GM23248 (cell line): Measurements from ENCODE around the gene BRD3. TPM values are rescaled to one million over a fixed set of nuclear protein-coding genes. Genes with fewer than 3 reads are reported as not detected.
A peak's percentile ranks its signal among the peaks of the same experiment; 100 is the strongest.

ENCODE experiments used
- DNase-seq: peaks from one replicate; pipeline ENCODE4 v3.0.0-alpha.2; 2015
- H2AFZ ChIP-seq: fragments of 200-600 bp; sonication (generic); 2 replicates; pipeline ENCODE4 v1.6.1; 2016; ENCODE audit warnings: antibody characterized with exemption
- H3F3A ChIP-seq: fragments of 200-600 bp; sonication (generic); 2 replicates; pipeline ENCODE4 v1.6.1; 2016; ENCODE audit warnings: mild to moderate bottlenecking, antibody characterized with exemption, mixed run types; ENCODE audit not compliant: insufficient read depth
- H3K27ac ChIP-seq: fragments of 200-600 bp; sonication (generic); 2 replicates; pipeline ENCODE4 v1.5.1; 2016; ENCODE audit warnings: mild to moderate bottlenecking
- H3K27me3 ChIP-seq: fragments of 200-600 bp; sonication (generic); replicated peaks from 2 replicates; pipeline ENCODE4 v1.6.1; 2016; ENCODE audit warnings: mild to moderate bottlenecking; ENCODE audit not compliant: insufficient read depth
- H3K36me3 ChIP-seq: fragments of 200-600 bp; sonication (generic); 2 replicates; pipeline ENCODE4 v1.6.1; 2016; ENCODE audit warnings: low read depth, mild to moderate bottlenecking
- H3K4me1 ChIP-seq: fragments of 200-600 bp; sonication (generic); 2 replicates; pipeline ENCODE4 v1.6.1; 2016; ENCODE audit warnings: mild to moderate bottlenecking; ENCODE audit not compliant: insufficient read depth
- H3K4me2 ChIP-seq: fragments of 200-600 bp; sonication (generic); one replicate; pipeline ENCODE4 v1.6.1; 2016; ENCODE audit warnings: mild to moderate bottlenecking; ENCODE audit not compliant: unreplicated experiment
- H3K4me3 ChIP-seq: fragments of 200-600 bp; sonication (generic); 2 replicates; pipeline ENCODE4 v1.5.1; 2016; ENCODE audit warnings: mild to moderate bottlenecking
- H3K79me2 ChIP-seq: fragments of 200-600 bp; sonication (generic); 2 replicates; pipeline ENCODE4 v1.6.1; 2016; ENCODE audit warnings: mild to moderate bottlenecking; ENCODE audit not compliant: insufficient read depth
- H3K9ac ChIP-seq: fragments of 200-600 bp; sonication (generic); 2 replicates; pipeline ENCODE4 v1.6.1; 2016; ENCODE audit warnings: mild to moderate bottlenecking
- H3K9me2 ChIP-seq: fragments of 200-600 bp; sonication (generic); 2 replicates; pipeline ENCODE4 v1.6.1; 2016; ENCODE audit warnings: mixed run types, mild to moderate bottlenecking, moderate library complexity; ENCODE audit not compliant: insufficient read depth
- H3K9me3 ChIP-seq: fragments of 200-600 bp; sonication (generic); one replicate; pipeline ENCODE4 v1.6.1; 2017; ENCODE audit warnings: low read depth
- H4K20me1 ChIP-seq: fragments of 200-600 bp; sonication (generic); 2 replicates; pipeline ENCODE4 v1.6.0; 2016; ENCODE audit not compliant: insufficient read depth
- EZH2 ChIP-seq: fragments of 200-600 bp; sonication (generic); IDR thresholded peaks from 2 replicates; pipeline ENCODE4 v1.6.1; 2018; ENCODE audit warnings: antibody characterized with exemption, mild to moderate bottlenecking; ENCODE audit not compliant: insufficient read depth, poor library complexity, severe bottlenecking
- EZH2phosphoT487 ChIP-seq: fragments of 200-600 bp; sonication (generic); IDR thresholded peaks from 2 replicates; pipeline ENCODE4 v1.6.1; 2018; ENCODE audit warnings: antibody characterized with exemption, moderate library complexity, mild to moderate bottlenecking, low read depth; ENCODE audit not compliant: insufficient read depth
- WGBS, 2 experiments: methylation state at CpG; one replicate each; pipeline ENCODE4 v1.1.6; 2015 to 2017; ENCODE audit warnings: low lambda C conversion rate in 2 of 2, low coverage in 1 of 2; ENCODE audit errors: missing lambda C conversion rate in 2 of 2; 5-methylcytosine and 5-hydroxymethylcytosine counted together
- in situ Hi-C: fragments of 300-500 bp; cut with MboI; formaldehyde crosslinking; loops from 2 replicates; pipeline ENCODE4 v1.15.0; 2020
- polyA plus RNA-seq: library from polyadenylated mRNA; unstranded; fragments of >200 nt; fragmentation: Nextera tagmentation; extraction: Ambion mirVana; gene quantifications from 2 replicates; pipeline ENCODE4 v1.2.1, GENCODE V29; 2016
- total RNA-seq: library from RNA; depleted of rRNA; stranded (reverse); fragments of >200 nt; shearing (Covaris generic); gene quantifications from 2 replicates; pipeline ENCODE4 v1.2.3, GENCODE V29; 2014; rRNA removed

The BRD3 gene
- 5.5 and 17.5 TPM in 2 replicates for total RNA-seq
- polyA plus RNA-seq: 25.6 and 26.0 TPM in 2 replicates

GRCh38 chr9:134067904-134068743 lies at the start of gene BRD3:
Gene BRD3 (minus strand): TSS chr9:134068026. CDS start chr9:134053477, 14,549 bp downstream.
- WGBS, 2 experiments: 1% methylated on average over 48 to 73 of the region's 131 CpGs
- Histone ChIP-seq H3F3A (peaks cover 19% of the 10 kb centered on the region), H3K36me3 (no peaks in the 10 kb centered on the region), H2AFZ (peak within 1 kb of the TSS; percentile 92), H3K4me2 (peak within 1 kb of the TSS; percentile 97), H3K9ac (peak within 1 kb of the TSS; percentile 88), H4K20me1 (peaks cover 8% of the 10 kb centered on the region; the same call in 1 of the 2 replicates), H3K27me3 (peaks cover 22% of the 10 kb centered on the region), H3K4me1 (0 out of 2 replicates have a peak, but pooled peaks cover 7% of the 10 kb centered on the region), H3K9me2 (no peaks in the 10 kb centered on the region), H3K9me3 (no peaks in the 10 kb centered on the region), H3K27ac (peak within 1 kb of the TSS; percentile 60), H3K79me2 (peaks cover 40% of the 10 kb centered on the region), H3K4me3 (peak within 1 kb of the TSS; percentile 96)
- in situ Hi-C loops: no loop called here
- no peak for TF ChIP-seq EZH2
- TF ChIP-seq EZH2phosphoT487: no peak
- DNase-seq: peak; percentile 99

GRCh38 chr9:134112561-134112960 lies 44.7 kb upstream of the BRD3 start:
- Histone ChIP-seq H3K9me3 (no peaks in the 10 kb centered on the region), H3K4me1 (no peaks in the 10 kb centered on the region), H3K27me3 (peaks cover 8% of the 10 kb centered on the region; the same call in 1 of the 2 replicates), H3K9ac (no peak overlapping the region), H3K4me2 (no peak overlapping the region), H3K4me3 (no peak overlapping the region), H3K27ac (no peak overlapping the region), H3K79me2 (no peaks in the 10 kb centered on the region), H3K36me3 (no peaks in the 10 kb centered on the region), H4K20me1 (no peaks in the 10 kb centered on the region), H3F3A (no peaks in the 10 kb centered on the region), H3K9me2 (no peaks in the 10 kb centered on the region), H2AFZ (no peak overlapping the region)
- in situ Hi-C loops: loop anchor here (25.0 kb wide), 1 partner anchor 325 kb away; no protein-coding TSS in a partner anchor
- WGBS, 2 experiments: 84 to 87% methylated on average over 6 of the region's 6 CpGs
- no peak for DNase-seq
- no peak for TF ChIP-seq EZH2phosphoT487
- no peak for TF ChIP-seq EZH2

GRCh38 chr9:134111064-134111463 lies 43.2 kb upstream of the BRD3 start:
- Histone ChIP-seq H3K9me3 (no peaks in the 10 kb centered on the region), H3F3A (no peaks in the 10 kb centered on the region), H2AFZ (no peak overlapping the region), H3K9me2 (no peaks in the 10 kb centered on the region), H3K27me3 (peaks cover 8% of the 10 kb centered on the region; the same call in 1 of the 2 replicates), H3K4me1 (no peaks in the 10 kb centered on the region), H3K27ac (no peak overlapping the region), H3K9ac (no peak overlapping the region), H3K4me3 (no peak overlapping the region), H4K20me1 (no peaks in the 10 kb centered on the region), H3K4me2 (no peak overlapping the region), H3K79me2 (no peaks in the 10 kb centered on the region), H3K36me3 (no peaks in the 10 kb centered on the region)
- WGBS, 2 experiments: 73 to 75% methylated on average over 9 of the region's 9 CpGs
- TF ChIP-seq EZH2phosphoT487: no peak
- TF ChIP-seq EZH2: no peak
- in situ Hi-C loops: loop anchor here (25.0 kb wide), 1 partner anchor 324 kb away; no protein-coding TSS in a partner anchor
- no peak for DNase-seq

- in situ Hi-C loops: loop anchor here (25.0 kb wide), 1 partner anchor 316 kb away; no protein-coding TSS in a partner anchor
- 41 to 60% methylated on average over 4 to 5 of the region's 5 CpGs for WGBS, 2 experiments
Measured at GRCh38 chr9:134103391-134103998, 35.7 kb upstream of the BRD3 start.

More at GRCh38 chr9:134103391-134103998, 35.7 kb upstream of the BRD3 start:
- no peak overlapping the region for H3K27ac ChIP-seq
- no peak overlapping the region for H3K4me3 ChIP-seq
- no peak for TF ChIP-seq EZH2phosphoT487
- no peak for TF ChIP-seq EZH2
- H3F3A ChIP-seq: no peaks in the 10 kb centered on the region
- peaks cover 12% of the 10 kb centered on the region; the same call in 1 of the 2 replicates for H3K27me3 ChIP-seq
- H3K36me3 ChIP-seq: no peaks in the 10 kb centered on the region
- H3K9me3 ChIP-seq: no peaks in the 10 kb centered on the region
- no peaks in the 10 kb centered on the region for H4K20me1 ChIP-seq
- no peak for DNase-seq
- H2AFZ ChIP-seq: no peak overlapping the region
- no peaks in the 10 kb centered on the region for H3K9me2 ChIP-seq
- no peak overlapping the region for H3K4me2 ChIP-seq
- no peak overlapping the region for H3K9ac ChIP-seq
- H3K4me1 ChIP-seq: no peaks in the 10 kb centered on the region
- no peaks in the 10 kb centered on the region for H3K79me2 ChIP-seq
